HG02763 (cell line): ENCODE measurements around the gene HECTD2.
"Not testable (repeated sequence)": the region's sequence is repeated elsewhere in the genome, so short reads cannot be mapped to it uniquely, and the experiment has no call there.

Source experiments
- ATAC-seq: cut with Tn5 transposase; IDR thresholded peaks from one replicate; pipeline ENCODE4 v1.9.1; 2021; ENCODE audit warnings: mild to moderate bottlenecking, moderate library complexity; ENCODE audit not compliant: unreplicated experiment

The HECTD2 gene

GRCh38 chr10:91409869-91410637 lies at the start of gene HECTD2:
HECTD2 (plus strand) TSS chr10:91410344; CDS start chr10:91410439, 95 bp downstream.
- ATAC-seq = peak; percentile 89

GRCh38 chr10:91360461-91360860 lies 49.7 kb upstream of the HECTD2 start:
- no peak for ATAC-seq

GRCh38 chr10:91365519-91365918 lies 44.6 kb upstream of the HECTD2 start:
- ATAC-seq = not testable (repeated sequence)

- ATAC-seq = no peak
These were observed 43.4 kb upstream of the HECTD2 start for GRCh38 chr10:91366704-91367103.

- no peak for ATAC-seq
These were observed 43.0 kb upstream of the HECTD2 start for GRCh38 chr10:91367127-91367531.

- ATAC-seq = no peak
These were observed 42.6 kb upstream of the HECTD2 start for GRCh38 chr10:91367558-91367957.

- ATAC-seq = not testable (repeated sequence)
These were observed 40.1 kb upstream of the HECTD2 start for GRCh38 chr10:91369978-91370589.

- no peak for ATAC-seq
These were observed 36.1 kb upstream of the HECTD2 start for GRCh38 chr10:91374052-91374451.

GRCh38 chr10:91378061-91378460 lies 32.1 kb upstream of the HECTD2 start:
- no peak for ATAC-seq

- no peak for ATAC-seq
These were observed 29.3 kb upstream of the HECTD2 start for GRCh38 chr10:91380873-91381256.

- no peak for ATAC-seq
These were observed 28.8 kb upstream of the HECTD2 start for GRCh38 chr10:91381257-91381891.

- no peak for ATAC-seq
These were observed 24.6 kb upstream of the HECTD2 start for GRCh38 chr10:91385306-91386085.

- peak; percentile 93 for ATAC-seq
These were observed 20.3 kb upstream of the HECTD2 start for GRCh38 chr10:91389636-91390512.

- not testable (repeated sequence) for ATAC-seq
These were observed 19.7 kb upstream of the HECTD2 start for GRCh38 chr10:91390513-91390825.

GRCh38 chr10:91391920-91392319 lies 18.2 kb upstream of the HECTD2 start:
- no peak for ATAC-seq

GRCh38 chr10:91406322-91406721 lies 3.8 kb upstream of the HECTD2 start:
- no peak for ATAC-seq

- peak; percentile 21 for ATAC-seq
These were observed 875 bp upstream of the HECTD2 start for GRCh38 chr10:91409069-91409868.

- no peak for ATAC-seq
These were observed 661 bp downstream of the HECTD2 start for GRCh38 chr10:91410638-91411371.

GRCh38 chr10:91411621-91412020 lies 1.5 kb downstream of the HECTD2 start:
- ATAC-seq = no peak
